HEK293 (cell line): ENCODE measurements around the gene FIGLA.

Experiments
- CTCF ChIA-PET: fragments of 350-600 bp; formaldehyde crosslinking; extraction: SDS; loops from one replicate; lab custom pipeline; 2021; ENCODE audit warnings: antibody characterized with exemption; lab: Yijun Ruan, JAX
- POLR2A ChIA-PET: fragments of 300-600 bp; formaldehyde crosslinking; extraction: SDS; loops from one replicate; lab custom pipeline; 2020; ENCODE audit warnings: antibody characterized with exemption, inconsistent platforms; lab: Yijun Ruan, JAX
- H3K27ac ChIP-seq: fragments of 200-500 bp; sonication (Bioruptor generic); 2 replicates; pipeline ENCODE4 v1.5.1; 2014; ENCODE audit warnings: low read depth, low read length, control low read depth, inconsistent platforms; ENCODE audit errors: extremely low read depth
- H3K36me3 ChIP-seq, 2 experiments: fragments of 200-500 bp in 1 of 2; sonication (Bioruptor generic) in 1 of 2; 1 replicate in 1 of 2; 2 replicates in 1 of 2; pipeline ENCODE4 v1.5.1; 2014 to 2017; ENCODE audit warnings: inconsistent platforms in 2 of 2, low read length in 2 of 2; ENCODE audit not compliant: control insufficient read depth in 2 of 2, insufficient read depth in 1 of 2
- H3K4me1 ChIP-seq: fragments of 200-500 bp; sonication (Bioruptor generic); 2 replicates; pipeline ENCODE4 v1.5.1; 2014; ENCODE audit warnings: mild to moderate bottlenecking, low read length, inconsistent platforms; ENCODE audit not compliant: control insufficient read depth, insufficient read depth
- H3K4me3 ChIP-seq: 2 replicates; pipeline ENCODE4 v1.5.1; 2011; ENCODE audit warnings: low read depth, mild to moderate bottlenecking, control low read depth, low read length, moderate library complexity
- H3K9me3 ChIP-seq: fragments of 200-500 bp; sonication (Bioruptor generic); 2 replicates; pipeline ENCODE4 v1.5.1; 2014; ENCODE audit warnings: low read depth, low read length, inconsistent platforms; ENCODE audit not compliant: control insufficient read depth, insufficient read depth
- GLIS1 ChIP-seq: fragments of 450-650 bp; formaldehyde crosslinking; IDR thresholded peaks from 2 replicates; pipeline ENCODE4 v1.5.1; 2016; ENCODE audit warnings: missing biosample characterization, missing genetic modification characterization
- GLIS2 ChIP-seq: fragments of 450-650 bp; formaldehyde crosslinking; IDR thresholded peaks from 2 replicates; pipeline ENCODE4 v1.5.1; 2016; ENCODE audit warnings: missing biosample characterization, missing genetic modification characterization
- OVOL3 ChIP-seq: fragments of 450-650 bp; formaldehyde crosslinking; IDR thresholded peaks from 2 replicates; pipeline ENCODE4 v1.5.1; 2016; ENCODE audit warnings: missing biosample characterization, missing genetic modification characterization
- PATZ1 ChIP-seq: fragments of 450-650 bp; formaldehyde crosslinking; IDR thresholded peaks from 2 replicates; pipeline ENCODE4 v1.5.1; 2016; ENCODE audit warnings: missing biosample characterization, missing genetic modification characterization
- PRDM1 ChIP-seq: fragments of 450-650 bp; formaldehyde crosslinking; IDR thresholded peaks from 2 replicates; pipeline ENCODE4; 2016; ENCODE audit warnings: missing biosample characterization, missing genetic modification characterization
- REST ChIP-seq: fragments of 450-650 bp; formaldehyde crosslinking; IDR thresholded peaks from 2 replicates; pipeline ENCODE4 v1.5.1; 2016; ENCODE audit warnings: missing biosample characterization, missing genetic modification characterization
- SALL2 ChIP-seq: fragments of 450-650 bp; formaldehyde crosslinking; IDR thresholded peaks from 2 replicates; pipeline ENCODE4 v1.5.0; 2017; ENCODE audit warnings: missing biosample characterization, mild to moderate bottlenecking, missing genetic modification characterization, borderline replicate concordance
- SP2 ChIP-seq: fragments of 450-650 bp; formaldehyde crosslinking; IDR thresholded peaks from 2 replicates; pipeline ENCODE4 v1.5.1; 2016; ENCODE audit warnings: missing biosample characterization, missing genetic modification characterization
- ZBTB26 ChIP-seq: fragments of 450-650 bp; formaldehyde crosslinking; optimal IDR thresholded peaks from 2 replicates; pipeline ENCODE3; 2016; ENCODE audit warnings: missing biosample characterization, mild to moderate bottlenecking, missing genetic modification characterization
- ZNF10 ChIP-seq: fragments of 450-650 bp; formaldehyde crosslinking; IDR thresholded peaks from 2 replicates; pipeline ENCODE4 v1.5.1; 2017; ENCODE audit warnings: missing biosample characterization, missing genetic modification characterization
- ZNF157 ChIP-seq: fragments of 450-650 bp; formaldehyde crosslinking; IDR thresholded peaks from 2 replicates; pipeline ENCODE4 v1.5.1; 2016; ENCODE audit warnings: missing biosample characterization, missing genetic modification characterization
- ZNF16 ChIP-seq: fragments of 450-650 bp; formaldehyde crosslinking; IDR thresholded peaks from 2 replicates; pipeline ENCODE4 v1.5.1; 2016; ENCODE audit warnings: low read depth, missing biosample characterization, missing genetic modification characterization
- ZNF2 ChIP-seq: fragments of 450-650 bp; formaldehyde crosslinking; IDR thresholded peaks from 2 replicates; pipeline ENCODE4 v1.5.1; 2016; ENCODE audit warnings: missing biosample characterization, missing genetic modification characterization
- ZNF214 ChIP-seq: fragments of 450-650 bp; formaldehyde crosslinking; IDR thresholded peaks from 2 replicates; pipeline ENCODE4 v1.5.1; 2017; ENCODE audit warnings: missing biosample characterization, mild to moderate bottlenecking, missing genetic modification characterization, borderline replicate concordance
- ZNF391 ChIP-seq: fragments of 450-650 bp; formaldehyde crosslinking; IDR thresholded peaks from 2 replicates; pipeline ENCODE4 v1.5.1; 2016; ENCODE audit warnings: low read depth, missing biosample characterization, missing genetic modification characterization, borderline replicate concordance
- ZNF398 ChIP-seq: fragments of 450-650 bp; formaldehyde crosslinking; IDR thresholded peaks from 2 replicates; pipeline ENCODE4 v1.5.1; 2017; ENCODE audit warnings: missing biosample characterization, missing genetic modification characterization
- ZNF433 ChIP-seq: fragments of 450-650 bp; formaldehyde crosslinking; IDR thresholded peaks from 2 replicates; pipeline ENCODE4 v1.5.1; 2016; ENCODE audit warnings: missing biosample characterization, missing genetic modification characterization, low read depth
- ZNF549 ChIP-seq: fragments of 450-650 bp; IDR thresholded peaks from 2 replicates; pipeline ENCODE4 v1.5.1; 2018; ENCODE audit warnings: missing biosample characterization, missing genetic modification characterization, mild to moderate bottlenecking, inconsistent platforms, moderate library complexity
- ZNF600 ChIP-seq: fragments of 450-650 bp; formaldehyde crosslinking; IDR thresholded peaks from 2 replicates; pipeline ENCODE4 v1.5.1; 2016; ENCODE audit warnings: missing biosample characterization, missing genetic modification characterization
- ZNF701 ChIP-seq: fragments of 450-650 bp; formaldehyde crosslinking; IDR thresholded peaks from 2 replicates; pipeline ENCODE4 v1.5.1; 2016; ENCODE audit warnings: missing biosample characterization, missing genetic modification characterization
- ZNF791 ChIP-seq: fragments of 450-650 bp; formaldehyde crosslinking; IDR thresholded peaks from 2 replicates; pipeline ENCODE4 v1.5.1; 2016; ENCODE audit warnings: missing biosample characterization, missing genetic modification characterization
- ZSCAN18 ChIP-seq: fragments of 450-650 bp; formaldehyde crosslinking; IDR thresholded peaks from 2 replicates; pipeline ENCODE4 v1.5.1; 2016; ENCODE audit warnings: missing biosample characterization, missing genetic modification characterization

The FIGLA gene

GRCh38 chr2:70767699-70768589 is 22.5 kb downstream of the FIGLA start, which contains the start of gene ADD2 (continued):
- TF ChIP-seq PRDM1 (tag by site-specific recombination): no peak
- TF ChIP-seq ZBTB26 (tag by site-specific recombination): peak; percentile 57
- no peak for TF ChIP-seq ZNF433
- TF ChIP-seq ZNF2 (tag by site-specific recombination): peak; percentile 96
- 0 out of 2 replicates have a peak, but pooled peaks have one; percentile 44 for TF ChIP-seq ZNF600 (tag by site-specific recombination)
- TF ChIP-seq ZNF398 (tag by site-specific recombination): 0 out of 2 replicates have a peak, but pooled peaks have one; percentile 28
- TF ChIP-seq GLIS2 (tag by site-specific recombination): peak; percentile 59; the same call in 1 of the 2 replicates
- TF ChIP-seq ZNF701 (tag by site-specific recombination): no peak
- no peak for TF ChIP-seq REST (tag by site-specific recombination)
- peak; percentile 29; the same call in 1 of the 2 replicates for TF ChIP-seq ZNF549
- TF ChIP-seq ZNF157: no peak
- no peak for TF ChIP-seq ZNF16
- no peak for TF ChIP-seq ZNF391
- no peak for TF ChIP-seq SALL2 (tag by site-specific recombination)
- TF ChIP-seq OVOL3: no peak
- TF ChIP-seq, all 188 proteins: peak for 18

- H3K4me1 ChIP-seq: peaks cover 5% of the 10 kb centered on the region; the same call in 1 of the 2 replicates
- H3K36me3 ChIP-seq: no peaks in the 10 kb centered on the region
- H3K9me3 ChIP-seq: no peaks in the 10 kb centered on the region
- H3K27ac ChIP-seq: peak overlapping the region; percentile 70; the same call in 1 of the 2 replicates
- ChIA-PET POLR2A (interaction anchor here (0.6 to 1.6 kb wide), 4 partner anchors 12 to 526 kb away, joined by 3 to 6 read pairs (median 5); partner anchors contain the start of gene SNRPG), CTCF (interaction anchor here (0.6 to 3.2 kb wide), 17 partner anchors 12 to 568 kb away, joined by 3 to 35 read pairs (median 5); no protein-coding TSS in a partner anchor)
- peak overlapping the region; percentile 65 for H3K4me3 ChIP-seq
- TF ChIP-seq PATZ1 (tag by site-specific recombination) (peak; percentile 25), ZBTB26 (tag by site-specific recombination) (peak; percentile 74), ZSCAN18 (tag by site-specific recombination) (no peak), ZNF10 (no peak), GLIS1 (tag by site-specific recombination) (no peak; the same call in 1 of the 2 replicates), ZNF214 (tag by site-specific recombination) (no peak), ZNF791 (tag by site-specific recombination) (no peak), SP2 (tag by site-specific recombination) (peak; percentile 41)
These were observed 23.3 kb downstream of the FIGLA start for GRCh38 chr2:70767079-70767698.
